BE2C (cell line): ENCODE data around the gene TPCN2.
A peak's percentile ranks its signal among the peaks of the same experiment; 100 is the strongest.

Experiments used
- DNase-seq: peaks from one replicate; pipeline ENCODE4 v3.0.0-alpha.2; 2020
- H3K27me3 ChIP-seq: fragments of 250-450 bp; sonication (Bioruptor Pico); 2 replicates; pipeline ENCODE4 v1.5.1; 2020; ENCODE audit warnings: mild to moderate bottlenecking
- H3K36me3 ChIP-seq: fragments of 250-450 bp; sonication (Bioruptor Pico); 2 replicates; pipeline ENCODE4 v1.5.1; 2020; ENCODE audit warnings: mild to moderate bottlenecking
- H3K4me1 ChIP-seq: fragments of 250-450 bp; sonication (Bioruptor Pico); 2 replicates; pipeline ENCODE4 v1.5.1; 2020
- H3K4me3 ChIP-seq: 2 replicates; pipeline ENCODE4 v1.5.1; 2011; ENCODE audit warnings: low read depth, low read length
- H3K9me3 ChIP-seq: fragments of 250-450 bp; sonication (Bioruptor Pico); 2 replicates; pipeline ENCODE4 v1.5.1; 2020
- TF ChIP-seq, protein P1 (sequence below): IDR thresholded peaks from 2 replicates; pipeline ENCODE4 v1.5.1; 2012; ENCODE audit warnings: mild to moderate bottlenecking, low read depth, low read length

Gene TPCN2

DNA sequence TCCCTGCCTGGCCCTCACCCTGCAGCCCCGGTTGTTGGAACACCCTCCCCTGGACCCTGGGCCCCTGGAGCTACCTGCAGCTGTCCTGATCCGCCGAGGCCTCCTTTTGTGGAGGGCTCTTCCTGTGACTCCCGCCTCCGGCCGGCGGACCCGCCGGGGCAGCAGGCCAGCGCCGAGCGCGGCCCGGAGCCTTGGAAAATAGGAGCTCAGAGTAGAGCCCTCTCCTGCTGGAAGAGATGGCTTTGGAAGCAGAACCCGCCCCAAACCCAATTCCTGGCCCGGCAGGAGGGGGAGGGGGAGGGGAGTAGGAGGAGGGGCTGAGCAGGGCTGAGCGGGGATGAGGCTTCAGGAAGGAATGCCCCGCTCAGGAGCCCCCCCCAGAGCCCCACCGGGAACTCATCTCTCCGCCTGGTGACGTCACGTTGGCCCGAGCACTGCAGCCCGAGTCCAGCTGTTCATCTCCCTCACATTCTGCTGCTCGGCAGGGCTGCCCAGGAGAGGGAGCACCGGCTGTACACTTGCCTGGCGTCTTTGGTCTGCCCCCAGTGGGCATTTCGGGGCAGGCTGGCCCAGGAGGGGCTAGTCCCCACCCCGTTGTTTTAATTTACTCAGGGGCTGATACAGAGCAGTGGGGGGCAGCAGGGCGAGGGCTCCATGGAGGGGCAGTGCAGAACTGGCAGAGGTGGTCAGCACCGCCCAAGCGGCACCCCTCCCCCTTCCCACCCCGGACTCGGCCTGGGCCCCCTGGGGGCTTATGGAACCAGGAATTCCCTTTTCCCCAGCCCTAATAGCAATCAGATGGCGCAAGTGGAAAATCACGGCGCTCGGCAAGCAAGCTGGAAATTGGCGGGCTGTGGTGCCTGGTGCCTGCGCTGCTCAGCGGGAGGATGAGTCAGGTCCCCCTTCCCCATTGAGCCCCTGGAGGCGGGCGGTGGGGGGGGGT lies 35.5 kb upstream of the TPCN2 start, which contains the start of gene MRGPRF:
Gene MRGPRF, minus strand, starts transcription at position 238 of the 943 bp plus-strand sequence. CDS start 3,345 bp downstream, outside the sequence.
- Histone ChIP-seq H3K36me3 (no peaks in the 10 kb centered on the region), H3K4me1 (peaks cover 20% of the 10 kb centered on the region), H3K27me3 (no peaks in the 10 kb centered on the region), H3K9me3 (no peaks in the 10 kb centered on the region), H3K4me3 (peak within 1 kb of the TSS; percentile 43)
- DNase-seq = peak; percentile 63
- TF ChIP-seq, protein P1, sequence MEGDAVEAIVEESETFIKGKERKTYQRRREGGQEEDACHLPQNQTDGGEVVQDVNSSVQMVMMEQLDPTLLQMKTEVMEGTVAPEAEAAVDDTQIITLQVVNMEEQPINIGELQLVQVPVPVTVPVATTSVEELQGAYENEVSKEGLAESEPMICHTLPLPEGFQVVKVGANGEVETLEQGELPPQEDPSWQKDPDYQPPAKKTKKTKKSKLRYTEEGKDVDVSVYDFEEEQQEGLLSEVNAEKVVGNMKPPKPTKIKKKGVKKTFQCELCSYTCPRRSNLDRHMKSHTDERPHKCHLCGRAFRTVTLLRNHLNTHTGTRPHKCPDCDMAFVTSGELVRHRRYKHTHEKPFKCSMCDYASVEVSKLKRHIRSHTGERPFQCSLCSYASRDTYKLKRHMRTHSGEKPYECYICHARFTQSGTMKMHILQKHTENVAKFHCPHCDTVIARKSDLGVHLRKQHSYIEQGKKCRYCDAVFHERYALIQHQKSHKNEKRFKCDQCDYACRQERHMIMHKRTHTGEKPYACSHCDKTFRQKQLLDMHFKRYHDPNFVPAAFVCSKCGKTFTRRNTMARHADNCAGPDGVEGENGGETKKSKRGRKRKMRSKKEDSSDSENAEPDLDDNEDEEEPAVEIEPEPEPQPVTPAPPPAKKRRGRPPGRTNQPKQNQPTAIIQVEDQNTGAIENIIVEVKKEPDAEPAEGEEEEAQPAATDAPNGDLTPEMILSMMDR = peak; percentile 59

DNA sequence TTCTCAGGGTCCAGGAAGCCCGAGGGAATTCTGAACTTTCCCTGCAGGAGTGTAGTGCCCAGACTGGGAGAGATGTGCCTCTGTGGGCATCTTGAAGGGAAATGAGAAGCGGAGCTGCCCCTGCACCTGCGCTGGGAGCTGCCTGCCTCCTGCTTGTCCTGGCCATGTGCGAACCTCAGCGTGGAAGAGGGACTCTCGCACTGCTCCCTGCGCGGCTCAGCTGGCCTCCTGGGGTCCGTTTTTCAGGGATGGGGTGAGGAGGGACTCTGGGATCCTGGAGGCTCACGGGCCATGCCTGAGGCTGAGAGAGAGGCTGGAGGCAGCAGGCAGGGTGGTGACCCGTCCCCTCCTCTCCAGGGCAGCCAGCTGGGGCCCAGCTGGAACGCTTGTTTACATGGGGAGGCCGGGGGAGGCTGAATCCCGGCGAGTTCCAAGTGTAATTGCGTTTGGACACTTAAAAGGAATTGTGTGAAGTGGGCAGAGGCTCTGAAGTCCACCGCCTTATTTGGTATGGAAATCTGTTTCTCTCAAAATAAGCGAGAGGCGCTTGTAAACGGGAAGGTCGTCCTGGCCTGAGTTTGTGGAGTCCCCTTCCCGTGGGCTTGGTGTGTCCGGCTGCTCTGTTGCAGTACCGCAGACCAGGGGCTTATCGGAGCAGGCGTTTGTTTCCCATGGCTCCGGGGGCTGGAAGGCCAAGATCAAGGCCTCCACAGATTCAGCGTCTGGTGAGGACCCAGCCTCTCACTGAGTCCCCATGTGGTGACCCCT lies 34.5 kb upstream of the TPCN2 start:
- no peak for DNase-seq
- H3K4me3 ChIP-seq = peak overlapping the region; percentile 43
- no peaks in the 10 kb centered on the region for H3K36me3 ChIP-seq
- TF ChIP-seq, protein P1 = no peak
- no peaks in the 10 kb centered on the region for H3K27me3 ChIP-seq
- no peaks in the 10 kb centered on the region for H3K9me3 ChIP-seq
- peaks cover 14% of the 10 kb centered on the region for H3K4me1 ChIP-seq

DNA sequence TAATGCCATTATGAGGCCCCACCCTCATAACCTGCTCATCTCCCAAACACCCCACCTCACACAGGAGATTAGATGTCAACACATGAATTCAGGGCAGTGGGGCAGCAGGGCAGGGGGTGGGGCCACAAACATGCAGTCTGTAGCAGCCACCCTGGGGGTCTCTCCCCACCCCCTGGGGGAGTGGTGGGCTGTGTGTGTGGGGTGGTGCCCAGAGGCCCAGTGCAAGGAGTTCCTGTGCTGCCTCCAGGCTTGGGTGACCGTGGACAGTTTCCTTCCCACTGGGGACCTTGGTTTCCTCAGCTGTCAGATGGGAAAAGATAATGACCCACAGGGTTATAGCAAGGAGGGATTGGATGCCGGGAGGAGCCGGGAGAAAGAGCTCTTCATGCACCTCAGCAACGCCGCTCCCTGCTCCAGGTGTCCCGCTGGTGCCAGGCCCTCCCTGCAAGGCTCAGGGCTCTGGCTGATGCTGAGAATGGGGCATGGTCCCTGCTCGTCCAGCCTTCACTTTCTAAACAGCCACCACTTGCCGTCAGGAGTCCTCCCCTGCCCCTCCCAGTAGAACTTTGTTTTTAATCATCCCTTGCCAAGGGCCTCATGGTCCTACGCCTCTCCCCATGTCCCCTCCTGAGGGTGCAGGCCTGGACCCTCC lies 33.7 kb upstream of the TPCN2 start:
- no peak for DNase-seq
- Histone ChIP-seq H3K9me3 (no peaks in the 10 kb centered on the region), H3K27me3 (no peaks in the 10 kb centered on the region), H3K36me3 (no peaks in the 10 kb centered on the region), H3K4me3 (no peak overlapping the region), H3K4me1 (peaks cover 14% of the 10 kb centered on the region)
- TF ChIP-seq, protein P1 = no peak

DNA sequence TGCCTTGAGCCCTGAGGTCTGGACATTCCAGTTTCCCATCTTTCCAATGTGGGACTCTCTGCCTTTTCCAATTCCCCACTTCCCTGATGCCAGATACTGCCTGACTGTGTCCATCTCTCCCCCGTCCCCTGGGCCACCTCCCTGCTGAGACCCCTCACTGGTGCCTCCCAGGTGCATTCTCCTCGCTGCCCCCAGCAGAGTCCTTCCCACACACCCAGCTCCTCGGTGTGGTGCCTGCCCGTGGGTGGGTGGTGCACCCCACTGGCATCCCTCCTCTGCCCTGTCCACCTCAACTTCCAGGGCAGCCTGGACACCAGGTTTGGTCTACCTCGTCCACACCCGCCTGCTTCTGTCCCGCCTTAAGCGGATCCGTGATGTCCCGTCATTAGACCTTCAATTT lies 30.8 kb upstream of the TPCN2 start:
- DNase-seq = no peak
- H3K27me3 ChIP-seq = no peaks in the 10 kb centered on the region
- no peaks in the 10 kb centered on the region for H3K36me3 ChIP-seq

DNA sequence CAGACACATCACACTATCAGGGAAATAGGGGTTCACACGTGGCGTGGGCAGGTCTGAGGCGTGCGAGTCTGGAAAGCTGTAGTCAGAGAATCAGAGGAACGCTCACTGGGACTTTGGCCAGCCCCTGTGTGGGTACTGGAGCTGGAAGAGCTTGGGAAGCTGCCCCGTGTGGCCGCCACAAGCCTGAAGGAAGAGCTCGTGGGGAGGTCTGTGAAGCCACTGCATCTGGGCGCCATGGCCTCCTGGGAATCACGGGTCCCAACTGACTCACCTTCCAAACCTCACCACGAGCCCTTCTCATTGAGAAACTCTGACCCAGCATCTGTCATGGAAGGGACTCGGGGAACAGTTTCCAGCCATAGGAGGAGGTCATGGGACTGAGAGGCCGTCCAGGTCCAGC lies 29.8 kb upstream of the TPCN2 start:
- Histone ChIP-seq H3K4me3 (no peak overlapping the region), H3K27me3 (no peaks in the 10 kb centered on the region), H3K36me3 (no peaks in the 10 kb centered on the region), H3K4me1 (peaks cover 10% of the 10 kb centered on the region), H3K9me3 (no peaks in the 10 kb centered on the region)
- TF ChIP-seq, protein P1 = no peak
- DNase-seq = no peak

More for the DNA sequence above, 30.8 kb upstream of the TPCN2 start:
- TF ChIP-seq, protein P1 = no peak
- Histone ChIP-seq H3K4me3 (no peak overlapping the region), H3K9me3 (no peaks in the 10 kb centered on the region), H3K4me1 (peaks cover 14% of the 10 kb centered on the region)
